ENCODE measurements around the gene MTCL3.
A peak's percentile ranks its signal among the peaks of the same experiment; 100 is the strongest.

Gene MTCL3

GRCh38 chr6:127518710-127519468 is at the start of gene MTCL3:
TSS of gene MTCL3 (minus strand) at chr6:127519335.
- DNase-seq, result peak; percentile 86

- DNase-seq, result no peak
These were observed 48.3 kb upstream of the MTCL3 start for GRCh38 chr6:127567476-127567875.

- DNase-seq, result no peak
These were observed 47.5 kb upstream of the MTCL3 start for GRCh38 chr6:127566651-127567050.

GRCh38 chr6:127566119-127566518 is 47.0 kb upstream of the MTCL3 start:
- DNase-seq, result no peak

- DNase-seq, result no peak
These were observed 45.6 kb upstream of the MTCL3 start for GRCh38 chr6:127564761-127565160.

GRCh38 chr6:127561660-127562059 is 42.5 kb upstream of the MTCL3 start:
- no peak for DNase-seq

GRCh38 chr6:127554435-127555006 is 35.4 kb upstream of the MTCL3 start:
- DNase-seq, result peak; percentile 27

GRCh38 chr6:127550403-127550802 is 31.3 kb upstream of the MTCL3 start:
- DNase-seq, result no peak

GRCh38 chr6:127547904-127548649 is 28.9 kb upstream of the MTCL3 start:
- no peak for DNase-seq

GRCh38 chr6:127547215-127547614 is 28.1 kb upstream of the MTCL3 start:
- no peak for DNase-seq

- no peak for DNase-seq
These were observed 20.1 kb upstream of the MTCL3 start for GRCh38 chr6:127539272-127539671.

GRCh38 chr6:127538750-127539264 is 19.7 kb upstream of the MTCL3 start:
- DNase-seq, result no peak

GRCh38 chr6:127533736-127534135 is 14.6 kb upstream of the MTCL3 start:
- DNase-seq, result no peak

- no peak for DNase-seq
These were observed 13.9 kb upstream of the MTCL3 start for GRCh38 chr6:127533011-127533410.

- DNase-seq, result no peak
These were observed 3.6 kb upstream of the MTCL3 start for GRCh38 chr6:127522714-127523113.

GRCh38 chr6:127520066-127520465 is 931 bp upstream of the MTCL3 start:
- no peak for DNase-seq

GRCh38 chr6:127519469-127519785 is 292 bp upstream of the MTCL3 start:
- no peak for DNase-seq

- DNase-seq, result no peak
These were observed 885 bp downstream of the MTCL3 start for GRCh38 chr6:127518191-127518709.

GRCh38 chr6:127517693-127518092 is 1.4 kb downstream of the MTCL3 start:
- DNase-seq, result no peak

GRCh38 chr6:127516662-127517273 is 2.4 kb downstream of the MTCL3 start:
- DNase-seq, result peak; percentile 52

GRCh38 chr6:127515794-127516661 is 3.1 kb downstream of the MTCL3 start:
- DNase-seq, result peak; percentile 44

GRCh38 chr6:127515234-127515793 is 3.8 kb downstream of the MTCL3 start:
- no peak for DNase-seq
